GM18858 (cell line): ENCODE results near the gene DDC.
"Not testable (repeated sequence)": the region's sequence is repeated elsewhere in the genome, so short reads cannot be mapped to it uniquely, and the experiment has no call there.

Experiments used
- ATAC-seq: cut with Tn5 transposase; IDR thresholded peaks from one replicate; pipeline ENCODE4 v1.9.1; 2021; ENCODE audit not compliant: unreplicated experiment

Gene DDC

GRCh38 chr7:50556247-50556991, 8.8 kb downstream of the DDC start:
- no peak for ATAC-seq

GRCh38 chr7:50555594-50556140, 9.5 kb downstream of the DDC start:
- no peak for ATAC-seq

- no peak for ATAC-seq
Observed at GRCh38 chr7:50554431-50555322, 10.5 kb downstream of the DDC start.

GRCh38 chr7:50553973-50554372, 11.2 kb downstream of the DDC start:
- ATAC-seq, result no peak

GRCh38 chr7:50552921-50553320, 12.3 kb downstream of the DDC start:
- no peak for ATAC-seq

GRCh38 chr7:50552139-50552538, 13.1 kb downstream of the DDC start:
- ATAC-seq, result no peak

GRCh38 chr7:50545613-50546012, 19.6 kb downstream of the DDC start:
- not testable (repeated sequence) for ATAC-seq

- no peak for ATAC-seq
Observed at GRCh38 chr7:50544992-50545391, 20.2 kb downstream of the DDC start.

- no peak for ATAC-seq
Observed at GRCh38 chr7:50543776-50544442, 21.3 kb downstream of the DDC start.

GRCh38 chr7:50542132-50542531, 23.1 kb downstream of the DDC start:
- no peak for ATAC-seq

GRCh38 chr7:50540785-50541579, 24.2 kb downstream of the DDC start:
- ATAC-seq, result no peak

GRCh38 chr7:50539725-50540124, 25.5 kb downstream of the DDC start:
- no peak for ATAC-seq

GRCh38 chr7:50538478-50538877, 26.7 kb downstream of the DDC start:
- no peak for ATAC-seq

- no peak for ATAC-seq
Observed at GRCh38 chr7:50537417-50537816, 27.8 kb downstream of the DDC start.

GRCh38 chr7:50535291-50535711, 29.9 kb downstream of the DDC start:
- not testable (repeated sequence) for ATAC-seq

GRCh38 chr7:50534690-50535290, 30.4 kb downstream of the DDC start:
- no peak for ATAC-seq

- ATAC-seq, result no peak
Observed at GRCh38 chr7:50533866-50534265, 31.3 kb downstream of the DDC start.

- ATAC-seq, result no peak
Observed at GRCh38 chr7:50531928-50532327, 33.3 kb downstream of the DDC start.

GRCh38 chr7:50531401-50531911, 33.7 kb downstream of the DDC start:
- ATAC-seq, result no peak

GRCh38 chr7:50530766-50531165, 34.4 kb downstream of the DDC start:
- ATAC-seq, result no peak
